ENCODE data around the gene CCDC15. TPM values are rescaled to one million over a fixed set of nuclear protein-coding genes. Genes with fewer than 3 reads are reported as not detected.

Gene CCDC15
- total RNA-seq, 1 donor from 2014 or later = 3.1 TPM

DNA sequence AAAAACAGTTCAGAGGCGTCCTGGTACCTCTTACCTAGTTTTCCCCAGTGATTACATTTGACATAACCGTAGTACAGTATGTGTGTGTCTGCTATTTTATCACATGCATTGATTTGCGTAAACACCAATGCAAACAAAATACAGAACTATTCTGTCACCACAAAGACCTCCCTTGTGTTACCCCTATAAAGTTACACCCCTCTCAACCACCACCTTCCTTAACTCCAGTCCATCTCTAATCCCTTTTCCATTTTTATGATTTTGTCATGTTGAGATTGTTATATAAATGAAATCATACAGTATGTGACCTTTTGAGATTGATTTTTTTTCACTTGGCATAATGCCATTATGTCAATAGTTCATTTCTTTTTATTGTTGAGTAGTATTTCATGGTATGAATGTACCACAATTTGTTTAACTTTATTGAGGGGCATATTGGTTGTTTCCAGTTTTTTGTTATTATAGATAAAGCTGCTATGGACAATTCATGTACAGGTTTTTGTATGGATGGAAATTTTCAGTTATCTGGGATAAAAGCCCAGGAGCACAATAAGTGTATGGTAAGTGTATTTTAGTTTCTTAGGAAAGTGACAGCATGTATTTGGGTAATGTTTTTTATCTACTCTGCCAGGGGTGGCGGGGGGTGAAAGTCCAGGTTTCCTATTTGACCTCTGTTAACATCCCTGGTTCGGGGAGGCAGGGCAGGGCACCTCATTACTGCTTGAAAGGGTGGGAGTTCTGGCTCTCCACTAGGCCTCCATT lies 103.1 kb downstream of the CCDC15 start:
- Mint-ChIP-seq H3K36me3 (no peaks in the 10 kb centered on the region), H3K4me3 (no peak overlapping the region), H3K27ac (no peak overlapping the region), H3K27me3 (ENCODE audit: low read depth) (peaks cover 26% of the 10 kb centered on the region), H3K9me3 (no peaks in the 10 kb centered on the region), H3K4me1 (no peaks in the 10 kb centered on the region)
- DNase-seq (ENCODE audit: low spot score in 2 of 2, unreplicated experiment in 2 of 2) = no peak
- TF ChIP-seq, protein P1, sequence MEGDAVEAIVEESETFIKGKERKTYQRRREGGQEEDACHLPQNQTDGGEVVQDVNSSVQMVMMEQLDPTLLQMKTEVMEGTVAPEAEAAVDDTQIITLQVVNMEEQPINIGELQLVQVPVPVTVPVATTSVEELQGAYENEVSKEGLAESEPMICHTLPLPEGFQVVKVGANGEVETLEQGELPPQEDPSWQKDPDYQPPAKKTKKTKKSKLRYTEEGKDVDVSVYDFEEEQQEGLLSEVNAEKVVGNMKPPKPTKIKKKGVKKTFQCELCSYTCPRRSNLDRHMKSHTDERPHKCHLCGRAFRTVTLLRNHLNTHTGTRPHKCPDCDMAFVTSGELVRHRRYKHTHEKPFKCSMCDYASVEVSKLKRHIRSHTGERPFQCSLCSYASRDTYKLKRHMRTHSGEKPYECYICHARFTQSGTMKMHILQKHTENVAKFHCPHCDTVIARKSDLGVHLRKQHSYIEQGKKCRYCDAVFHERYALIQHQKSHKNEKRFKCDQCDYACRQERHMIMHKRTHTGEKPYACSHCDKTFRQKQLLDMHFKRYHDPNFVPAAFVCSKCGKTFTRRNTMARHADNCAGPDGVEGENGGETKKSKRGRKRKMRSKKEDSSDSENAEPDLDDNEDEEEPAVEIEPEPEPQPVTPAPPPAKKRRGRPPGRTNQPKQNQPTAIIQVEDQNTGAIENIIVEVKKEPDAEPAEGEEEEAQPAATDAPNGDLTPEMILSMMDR (IDR thresholded peaks at IDR 0.05; ENCODE audit: unreplicated experiment) = no peak

DNA sequence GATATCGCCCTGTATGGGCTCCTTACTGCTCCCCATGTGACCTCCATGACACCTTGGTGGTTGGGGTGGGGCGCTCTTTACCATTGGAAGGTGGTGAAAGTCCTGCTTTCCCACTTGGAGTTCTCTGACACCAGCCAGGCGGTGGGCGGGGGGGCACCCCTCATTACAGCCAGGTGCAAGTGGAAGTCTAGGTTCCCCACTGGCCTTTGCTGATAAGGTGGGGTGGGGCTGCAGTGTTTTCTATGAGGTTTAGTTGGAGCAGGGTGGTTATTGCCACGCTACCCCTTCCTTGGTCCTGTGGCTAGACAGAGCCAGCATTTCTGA lies 103.7 kb downstream of the CCDC15 start:
- DNase-seq (ENCODE audit: low spot score in 2 of 2, unreplicated experiment in 2 of 2) = no peak
- Mint-ChIP-seq H3K36me3 (no peaks in the 10 kb centered on the region), H3K4me3 (no peak overlapping the region), H3K9me3 (no peaks in the 10 kb centered on the region), H3K27me3 (ENCODE audit: low read depth) (peaks cover 32% of the 10 kb centered on the region), H3K4me1 (no peaks in the 10 kb centered on the region), H3K27ac (no peak overlapping the region)
- TF ChIP-seq, protein P1 (IDR thresholded peaks at IDR 0.05; ENCODE audit: unreplicated experiment) = no peak

DNA sequence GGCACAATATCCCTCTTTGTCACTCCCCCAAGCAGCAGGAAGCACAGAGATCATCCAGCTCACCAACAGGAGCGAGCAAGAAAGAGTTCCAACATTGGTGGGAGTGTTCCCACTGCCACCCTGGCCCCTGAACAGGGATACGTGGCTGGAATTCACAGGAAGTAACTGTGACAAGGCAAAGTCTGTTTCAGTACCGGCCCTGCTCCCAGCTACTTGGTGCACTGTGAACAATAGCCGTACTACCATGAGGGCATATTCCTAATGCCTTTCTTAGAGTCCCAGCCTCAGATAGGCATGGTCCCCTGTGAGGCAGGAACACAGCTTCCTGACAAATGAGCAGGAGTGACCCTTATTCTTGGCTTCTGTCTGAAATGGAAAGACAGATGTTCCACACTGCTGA lies 107.3 kb downstream of the CCDC15 start:
- TF ChIP-seq, protein P1 (IDR thresholded peaks at IDR 0.05; ENCODE audit: unreplicated experiment) = no peak
- no peak overlapping the region for H3K4me3 Mint-ChIP-seq

DNA sequence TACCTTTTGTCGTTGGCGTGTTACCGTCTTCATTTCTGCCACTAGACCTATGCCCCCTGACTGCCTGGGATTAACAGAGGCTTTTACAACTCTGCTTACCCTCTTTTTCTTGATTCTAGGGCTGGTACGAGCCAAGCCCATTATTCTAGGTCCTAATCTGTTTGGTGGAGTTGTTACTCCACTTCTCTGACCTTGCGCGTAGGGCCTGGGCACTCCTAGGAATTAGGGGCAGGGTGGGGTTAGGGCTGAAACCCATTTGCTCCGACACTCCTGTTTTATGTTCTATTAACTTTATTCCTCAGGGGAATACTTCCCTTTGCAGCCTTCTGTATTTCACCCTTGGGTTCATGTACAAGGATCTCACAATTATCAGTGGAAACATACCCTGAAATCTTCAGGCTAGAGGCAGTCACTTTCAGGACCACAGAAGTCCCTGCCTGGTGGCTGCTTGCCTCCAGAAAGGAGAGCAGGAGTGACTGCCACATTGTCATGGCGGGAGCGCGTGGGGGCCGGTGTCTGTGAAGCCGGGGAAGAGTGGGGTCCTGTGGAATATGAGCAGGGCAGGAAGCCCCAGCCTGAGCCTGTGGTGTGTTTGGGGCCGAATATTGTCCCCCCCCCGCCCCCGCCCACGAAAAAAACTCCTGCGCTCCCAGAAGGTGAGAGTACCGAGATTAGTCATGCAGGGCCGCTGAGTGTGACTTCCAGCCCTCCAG lies 108.4 kb downstream of the CCDC15 start:
- Mint-ChIP-seq H3K4me1 (no peaks in the 10 kb centered on the region), H3K9me3 (no peaks in the 10 kb centered on the region), H3K27me3 (ENCODE audit: low read depth) (peaks cover 70% of the 10 kb centered on the region), H3K4me3 (peak overlapping the region; percentile 70), H3K27ac (no peak overlapping the region), H3K36me3 (no peaks in the 10 kb centered on the region)
- DNase-seq (ENCODE audit: low spot score in 2 of 2, unreplicated experiment in 2 of 2) = no peak
- TF ChIP-seq, protein P1 (IDR thresholded peaks at IDR 0.05; ENCODE audit: unreplicated experiment) = no peak

More for the DNA sequence above, 107.3 kb downstream of the CCDC15 start:
- Mint-ChIP-seq H3K27me3 (ENCODE audit: low read depth) (peaks cover 64% of the 10 kb centered on the region), H3K27ac (no peak overlapping the region), H3K4me1 (no peaks in the 10 kb centered on the region), H3K36me3 (no peaks in the 10 kb centered on the region), H3K9me3 (no peaks in the 10 kb centered on the region)
- DNase-seq (ENCODE audit: low spot score in 2 of 2, unreplicated experiment in 2 of 2) = no peak

DNA sequence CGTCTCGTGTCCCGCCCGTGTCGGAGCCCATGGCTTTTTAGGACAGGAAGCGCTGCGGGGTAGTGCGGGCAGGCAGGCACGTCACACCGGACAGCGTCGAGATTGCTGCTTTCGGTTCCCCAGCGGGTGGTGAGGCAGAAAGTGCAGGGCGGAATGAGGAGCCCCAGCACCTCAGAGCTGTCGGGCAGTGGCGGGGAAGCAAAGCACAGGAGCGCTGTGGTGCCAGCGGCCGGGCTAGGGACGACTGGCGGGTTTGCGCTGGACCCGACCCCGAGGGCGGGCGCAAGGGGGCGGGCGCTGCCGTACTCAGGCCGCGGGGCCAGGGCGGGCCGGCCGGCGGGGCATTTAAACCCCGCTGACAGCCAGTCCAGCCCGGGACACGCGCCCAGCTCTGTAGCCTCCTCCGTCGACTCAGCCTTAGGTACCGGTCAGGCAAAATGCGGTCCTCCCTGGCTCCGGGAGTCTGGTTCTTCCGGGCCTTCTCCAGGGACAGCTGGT lies 109.0 kb downstream of the CCDC15 start, which contains the start of gene SLC37A2:
TSS of gene SLC37A2 (plus strand) at position 375 of the 498 bp plus-strand sequence. CDS start at position 438, 63 bp downstream.
- no peak for DNase-seq (ENCODE audit: low spot score in 2 of 2, unreplicated experiment in 2 of 2)
- no peaks in the 10 kb centered on the region for H3K9me3 Mint-ChIP-seq
- peaks cover 73% of the 10 kb centered on the region for H3K27me3 Mint-ChIP-seq (ENCODE audit: low read depth)
- no peak within 1 kb of the TSS for H3K27ac Mint-ChIP-seq
- H3K36me3 Mint-ChIP-seq = no peaks in the 10 kb centered on the region
- TF ChIP-seq, protein P1 (IDR thresholded peaks at IDR 0.05; ENCODE audit: unreplicated experiment) = no peak
- peak within 1 kb of the TSS; percentile 70 for H3K4me3 Mint-ChIP-seq
- no peaks in the 10 kb centered on the region for H3K4me1 Mint-ChIP-seq

Data from mesothelial cell of epicardium (in vitro differentiated cells).